ENCODE data around the gene LCT.
"Not testable (repeated sequence)": the region's sequence is repeated elsewhere in the genome, so short reads cannot be mapped to it uniquely, and the experiment has no call there.

LCT gene

GRCh38 chr2:135832891-135833290, 4.1 kb downstream of the LCT start:
- in situ Hi-C loops (cut with HindIII; ENCODE audit: low sequenced_read_pairs): no loop called here

GRCh38 chr2:135831180-135831812, 5.7 kb downstream of the LCT start:
- in situ Hi-C loops (cut with HindIII; ENCODE audit: low sequenced_read_pairs): no loop called here

- in situ Hi-C loops (cut with HindIII; ENCODE audit: low sequenced_read_pairs): no loop called here
Observed at GRCh38 chr2:135829378-135830135, 7.4 kb downstream of the LCT start.

- in situ Hi-C loops (cut with HindIII; ENCODE audit: low sequenced_read_pairs): no loop called here
Observed at GRCh38 chr2:135826544-135826943, 10.4 kb downstream of the LCT start.

GRCh38 chr2:135825550-135826176, 11.3 kb downstream of the LCT start:
- in situ Hi-C loops (cut with HindIII; ENCODE audit: low sequenced_read_pairs): no loop called here

GRCh38 chr2:135825131-135825530, 11.9 kb downstream of the LCT start:
- in situ Hi-C loops (cut with HindIII; ENCODE audit: low sequenced_read_pairs): no loop called here

GRCh38 chr2:135822855-135823254, 14.1 kb downstream of the LCT start:
- in situ Hi-C loops (cut with HindIII; ENCODE audit: low sequenced_read_pairs): no loop called here

GRCh38 chr2:135821190-135821589, 15.8 kb downstream of the LCT start:
- in situ Hi-C loops (cut with HindIII; ENCODE audit: low sequenced_read_pairs): no loop called here

GRCh38 chr2:135820003-135820618, 16.9 kb downstream of the LCT start:
- in situ Hi-C loops (cut with HindIII; ENCODE audit: low sequenced_read_pairs): no loop called here

- in situ Hi-C loops (cut with HindIII; ENCODE audit: low sequenced_read_pairs): no loop called here
Observed at GRCh38 chr2:135818937-135819610, 17.9 kb downstream of the LCT start.

GRCh38 chr2:135817951-135818350, 19.0 kb downstream of the LCT start:
- in situ Hi-C loops (cut with HindIII; ENCODE audit: low sequenced_read_pairs): no loop called here

GRCh38 chr2:135817466-135817865, 19.5 kb downstream of the LCT start:
- in situ Hi-C loops (cut with HindIII; ENCODE audit: low sequenced_read_pairs): no loop called here

GRCh38 chr2:135815269-135815668, 21.7 kb downstream of the LCT start:
- in situ Hi-C loops (cut with HindIII; ENCODE audit: low sequenced_read_pairs): no loop called here

GRCh38 chr2:135812907-135813511, 24.0 kb downstream of the LCT start:
- in situ Hi-C loops (cut with HindIII; ENCODE audit: low sequenced_read_pairs): no loop called here

GRCh38 chr2:135807874-135808273, 29.1 kb downstream of the LCT start:
- in situ Hi-C loops (cut with HindIII; ENCODE audit: low sequenced_read_pairs): not testable (repeated sequence)

GRCh38 chr2:135803278-135803677, 33.7 kb downstream of the LCT start:
- in situ Hi-C loops (cut with HindIII; ENCODE audit: low sequenced_read_pairs): no loop called here

GRCh38 chr2:135802350-135802749, 34.6 kb downstream of the LCT start:
- in situ Hi-C loops (cut with HindIII; ENCODE audit: low sequenced_read_pairs): no loop called here

GRCh38 chr2:135800513-135801460, 36.2 kb downstream of the LCT start:
- in situ Hi-C loops (cut with HindIII; ENCODE audit: low sequenced_read_pairs): no loop called here

GRCh38 chr2:135799738-135800137, 37.2 kb downstream of the LCT start:
- in situ Hi-C loops (cut with HindIII; ENCODE audit: low sequenced_read_pairs): no loop called here

- in situ Hi-C loops (cut with HindIII; ENCODE audit: low sequenced_read_pairs): no loop called here
Observed at GRCh38 chr2:135798762-135799161, 38.2 kb downstream of the LCT start.

Measured in DLD1 (cell line).